H1 (cell line): ENCODE data around the gene EPB41L4A. TPM values are rescaled to one million over a fixed set of nuclear protein-coding genes. Genes with fewer than 3 reads are reported as not detected.

Experiments used
- CTCF ChIA-PET: fragments of 300-600 bp; sonication (Branson Sonifier 250); formaldehyde crosslinking; loops from one replicate; lab custom pipeline; 2021; ENCODE audit not compliant: partially characterized antibody; lab: Charles Lee
- POLR2A ChIA-PET: fragments of 300-600 bp; sonication (Branson Sonifier 250); formaldehyde crosslinking; loops from one replicate; lab custom pipeline; 2021; ENCODE audit warnings: inconsistent platforms; ENCODE audit not compliant: partially characterized antibody; lab: Charles Lee
- DNase-seq, 2 experiments: peaks; one replicate each; pipeline versions ENCODE4 v3.0.0 to v3.0.0-alpha.2; 2010 to 2022; ENCODE audit warnings: low spot score in 2 of 2, low read depth in 1 of 2, mixed read lengths in 1 of 2
- FAIRE-seq: peaks from 2 replicates; lab custom pipeline; 2011; peaks lifted over from hg19 to GRCh38; lab: Jason Lieb, UNC
- H2AFZ ChIP-seq: 2 replicates; pipeline ENCODE4 v1.8.1; 2012; ENCODE audit warnings: low read length, inconsistent platforms
- H2AK5ac ChIP-seq: 2 replicates; pipeline ENCODE4 v1.6.1; 2013; ENCODE audit warnings: low read depth, low read length
- H2BK120ac ChIP-seq: replicated peaks from 2 replicates; pipeline ENCODE3; 2013; ENCODE audit warnings: low read depth, low read length, inconsistent platforms
- H2BK12ac ChIP-seq: 2 replicates; pipeline ENCODE4 v1.6.1; 2013; ENCODE audit warnings: low read depth, low read length
- H2BK15ac ChIP-seq: 2 replicates; pipeline ENCODE4 v1.6.1; 2013; ENCODE audit warnings: low read length
- H2BK20ac ChIP-seq: 2 replicates; pipeline ENCODE4 v1.6.1; 2013; ENCODE audit warnings: low read length
- H2BK5ac ChIP-seq: 2 replicates; pipeline ENCODE4 v1.6.1; 2013; ENCODE audit warnings: low read depth, low read length
- H3K14ac ChIP-seq: 2 replicates; pipeline ENCODE4 v1.6.1; 2013; ENCODE audit warnings: inconsistent platforms; ENCODE audit not compliant: insufficient read length
- H3K18ac ChIP-seq: 2 replicates; pipeline ENCODE4 v1.6.1; 2013; ENCODE audit warnings: low read length; ENCODE audit errors: extremely low read depth
- H3K23ac ChIP-seq: 2 replicates; pipeline ENCODE4 v1.6.1; 2013; ENCODE audit warnings: inconsistent platforms; ENCODE audit not compliant: insufficient read length
- H3K23me2 ChIP-seq: 2 replicates; pipeline ENCODE4 v1.6.1; 2013; ENCODE audit warnings: low read depth, low read length
- H3K27ac ChIP-seq: 2 replicates; pipeline ENCODE4 v1.6.1; 2011; ENCODE audit warnings: low read depth, low read length, inconsistent platforms
- H3K27me3 ChIP-seq, 4 experiments: replicated peaks in 1 of 4; 1 replicate in 1 of 4; 2 replicates in 3 of 4; pipeline versions ENCODE4 v1.6.1 to v1.8.1; 2011 to 2013; ENCODE audit warnings: low read length in 3 of 4, mild to moderate bottlenecking in 3 of 4, inconsistent platforms in 2 of 4, mixed read lengths in 2 of 4, moderate library complexity in 1 of 4; ENCODE audit not compliant: control insufficient read depth in 3 of 4, insufficient read depth in 3 of 4; ENCODE audit errors: extremely low read depth in 1 of 4
- H3K36me3 ChIP-seq, 4 experiments: 2 replicates each; pipeline versions ENCODE4 v1.6.1 to v1.8.1; 2011 to 2013; ENCODE audit warnings: mild to moderate bottlenecking in 4 of 4, low read length in 3 of 4, moderate library complexity in 2 of 4, control low read depth in 1 of 4, inconsistent platforms in 1 of 4; ENCODE audit not compliant: insufficient read depth in 4 of 4, control insufficient read depth in 2 of 4
- H3K4ac ChIP-seq: replicated peaks from 2 replicates; pipeline ENCODE3; 2013; ENCODE audit warnings: low read length, low read depth, mixed read lengths, inconsistent platforms; ENCODE audit not compliant: insufficient read length
- H3K4me1 ChIP-seq, 4 experiments: replicated peaks in 1 of 4; 1 replicate in 1 of 4; 2 replicates in 3 of 4; pipeline versions ENCODE4 v1.6.1 to v1.8.1; 2011 to 2013; ENCODE audit warnings: low read length in 3 of 4, inconsistent platforms in 2 of 4, mixed read lengths in 1 of 4; ENCODE audit not compliant: insufficient read depth in 4 of 4, control insufficient read depth in 3 of 4
- H3K4me2 ChIP-seq, 2 experiments: 2 replicates each; pipeline versions ENCODE4 v1.6.1 to v1.8.1; 2011 to 2013; ENCODE audit warnings: low read depth in 2 of 2, low read length in 2 of 2, control low read depth in 1 of 2, inconsistent platforms in 1 of 2, mild to moderate bottlenecking in 1 of 2; ENCODE audit not compliant: insufficient read depth in 1 of 2
- H3K4me3 ChIP-seq, 4 experiments: fragments of 200-600, 300-600 bp in 1 of 4; sonication (generic), shearing (Covaris generic), sonication (Bioruptor Twin) in 1 of 4; 2 replicates each; pipeline versions ENCODE4 v1.5.1 to v1.8.1; 2011 to 2016; ENCODE audit warnings: low read length in 4 of 4, low read depth in 3 of 4, control low read depth in 2 of 4, inconsistent platforms in 2 of 4, mild to moderate bottlenecking in 2 of 4, mixed read lengths in 1 of 4, moderate library complexity in 1 of 4; ENCODE audit not compliant: insufficient read depth in 2 of 4; ENCODE audit errors: extremely low read depth in 1 of 4
- H3K56ac ChIP-seq: replicated peaks from 2 replicates; pipeline ENCODE3; 2013; ENCODE audit warnings: low read depth, mild to moderate bottlenecking, mixed read lengths, low read length, inconsistent platforms; ENCODE audit not compliant: insufficient read length
- H3K79me1 ChIP-seq: 2 replicates; pipeline ENCODE4 v1.6.1; 2013; ENCODE audit warnings: low read depth, low read length, control low read depth
- H3K79me2 ChIP-seq, 2 experiments: 2 replicates each; pipeline versions ENCODE4 v1.6.1 to v1.8.1; 2012 to 2013; ENCODE audit warnings: low read length in 2 of 2, mild to moderate bottlenecking in 2 of 2, inconsistent platforms in 1 of 2; ENCODE audit not compliant: insufficient read depth in 2 of 2, control insufficient read depth in 1 of 2
- H3K9ac ChIP-seq, 4 experiments: replicated peaks in 1 of 4; 1 replicate in 1 of 4; 2 replicates in 3 of 4; pipeline versions ENCODE4 v1.6.1 to v1.8.1; 2011 to 2013; ENCODE audit warnings: low read depth in 3 of 4, low read length in 3 of 4, control low read depth in 2 of 4, mild to moderate bottlenecking in 2 of 4, moderate library complexity in 2 of 4, inconsistent platforms in 1 of 4; ENCODE audit errors: extremely low read depth in 1 of 4
- H3K9me3 ChIP-seq, 2 experiments: 2 replicates each; pipeline versions ENCODE4 v1.6.1 to v1.8.1; 2012 to 2013; ENCODE audit warnings: mild to moderate bottlenecking in 2 of 2, moderate library complexity in 2 of 2, control low read depth in 1 of 2, inconsistent platforms in 1 of 2, low read depth in 1 of 2, low read length in 1 of 2, mixed read lengths in 1 of 2; ENCODE audit not compliant: insufficient read depth in 2 of 2
- H4K20me1 ChIP-seq, 2 experiments: replicated peaks in 1 of 2; 2 replicates each; pipeline versions ENCODE3 to v1.8.1; 2011 to 2013; ENCODE audit warnings: inconsistent platforms in 2 of 2, low read length in 2 of 2, mild to moderate bottlenecking in 1 of 2; ENCODE audit not compliant: insufficient read depth in 2 of 2, control insufficient read depth in 1 of 2
- H4K5ac ChIP-seq: 2 replicates; pipeline ENCODE4 v1.6.1; 2013; ENCODE audit warnings: low read length, low read depth, mixed read lengths, inconsistent platforms; ENCODE audit not compliant: insufficient read length
- H4K8ac ChIP-seq: 2 replicates; pipeline ENCODE4 v1.8.0; 2013; ENCODE audit warnings: mild to moderate bottlenecking, moderate library complexity, low read length, inconsistent platforms; ENCODE audit not compliant: insufficient read depth; ENCODE audit errors: extremely low read depth
- H4K91ac ChIP-seq: replicated peaks from 2 replicates; pipeline ENCODE3; 2013; ENCODE audit warnings: low read length, mixed read lengths, inconsistent platforms; ENCODE audit not compliant: insufficient read length
- CBX5 ChIP-seq: fragments of 300-800, 300-1000 bp; sonication (generic); IDR thresholded peaks from 2 replicates; pipeline ENCODE4 v1.7.1; 2016; ENCODE audit warnings: antibody characterized with exemption, low read length, low read depth
- CHD1 ChIP-seq: IDR thresholded peaks from 2 replicates; pipeline ENCODE4 v1.6.1; 2012; ENCODE audit warnings: low read depth, low read length, improper control_type of control experiment
- SIN3A ChIP-seq, 2 experiments: IDR thresholded peaks in 1 of 2; conservative IDR thresholded peaks in 1 of 2; 2 replicates each; pipeline ENCODE4 v1.6.1; 2011 to 2012; ENCODE audit warnings: low read length in 2 of 2, improper control_type of control experiment in 1 of 2, low read depth in 1 of 2, mild to moderate bottlenecking in 1 of 2
- TAF7 ChIP-seq: optimal IDR thresholded peaks from 2 replicates; pipeline ENCODE3; 2011; ENCODE audit warnings: low read depth, mild to moderate bottlenecking, inconsistent platforms, low read length, moderate library complexity, borderline replicate concordance
- WGBS, 2 experiments: shearing (Covaris generic) in 1 of 2; methylation state at CpG; one replicate each; pipeline versions ENCODE4 v1.1.6 to v1.1.7; 2013 to 2015; ENCODE audit warnings: low lambda C conversion rate in 2 of 2, mixed read lengths in 2 of 2, inconsistent platforms in 1 of 2, low coverage in 1 of 2, missing lambda C conversion rate in 1 of 2; ENCODE audit not compliant: insufficient replicate concordance in 2 of 2, insufficient coverage in 1 of 2, insufficient read length in 1 of 2; ENCODE audit errors: extremely low coverage in 1 of 2, missing lambda C conversion rate in 1 of 2; 5-methylcytosine and 5-hydroxymethylcytosine counted together
- polyA plus RNA-seq, 7 experiments: library from polyadenylated mRNA; depleted of rRNA in 3 of 7; stranded (reverse) in 5 of 7; unstranded in 2 of 7; fragments of >200 nt in 5 of 7; fragments of 200-250 nt in 2 of 7; gene quantifications; 1 replicate in 5 of 7; 2 replicates in 1 of 7; 4 replicates in 1 of 7; pipeline versions ENCODE4 v1.2.1 to v1.2.3, GENCODE V29; 2011 to 2013; ENCODE audit warnings: missing spikeins in 2 of 7, mixed read lengths in 2 of 7
- total RNA-seq: library from RNA; stranded (reverse); fragmentation: NEBNext Ultra II Directional; extraction: Animal tissue kit (Norgen Biotek cat#: 25700); gene quantifications from 2 replicates; pipeline ENCODE4 v1.2.1, GENCODE V29; 2021

Gene EPB41L4A
- total and polyA plus RNA-seq, 2 of the 8 experiments (the other 6 are each of a cell fraction or from before 2014, with no cell fraction given) = 1.6 to 4.6 TPM

DNA sequence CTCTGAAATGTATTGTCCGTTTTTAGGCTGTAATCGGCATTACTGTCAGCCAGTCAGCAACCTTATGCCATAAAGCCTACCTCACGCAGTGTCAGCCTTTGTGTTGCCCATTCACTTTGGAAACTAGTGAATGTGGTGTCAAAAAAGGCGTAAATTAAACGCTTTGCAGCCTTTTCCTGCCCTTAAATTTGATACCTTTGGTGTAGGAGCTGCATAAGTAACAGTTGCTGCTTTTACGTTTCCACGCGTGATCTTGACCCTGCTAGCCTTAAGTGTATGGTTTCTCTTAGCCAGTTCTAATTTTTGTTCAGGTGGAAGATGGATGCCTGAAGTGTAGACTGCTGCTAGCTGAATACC lies 257.7 kb downstream of the EPB41L4A start:
- Histone ChIP-seq H3K4me2 (peak overlapping the region; percentile 81 to 93), H3K4ac (peak overlapping the region; percentile 87), H3K14ac (no peak overlapping the region), H3K36me3 (peaks cover 23 to 50% (median 33%) of the 10 kb centered on the region in 4 experiments), H3K79me2 (peaks cover 8 to 26% of the 10 kb centered on the region in 2 experiments), H3K27me3 (no peaks in the 10 kb centered on the region), H3K9ac (peak overlapping the region; percentile 90 to 98 (median 98)), H2BK20ac (no peak overlapping the region), H3K9me3 (no peaks in the 10 kb centered on the region), H2BK5ac (peak overlapping the region; percentile 89), H3K56ac (peak overlapping the region; percentile 55), H4K20me1 (peaks cover 3 to 7% of the 10 kb centered on the region in 2 experiments), H2AK5ac (peak overlapping the region; percentile 78; the same call in 1 of the 2 replicates), H3K23me2 (peaks cover 6% of the 10 kb centered on the region; the same call in 1 of the 2 replicates), H3K4me1 (peaks cover 3 to 15% (median 8%) of the 10 kb centered on the region in 4 experiments; a peak in 4 of 7 replicates), H4K5ac (no peak overlapping the region), H2BK120ac (no peak overlapping the region), H3K23ac (no peak overlapping the region), H2AFZ (no peak overlapping the region), H3K27ac (peak overlapping the region; percentile 91), H3K79me1 (no peaks in the 10 kb centered on the region; the same call in 1 of the 2 replicates), H3K18ac (peak overlapping the region; percentile 15; the same call in 1 of the 2 replicates), H2BK12ac (no peak overlapping the region), H2BK15ac (no peak overlapping the region), H3K4me3 (peak overlapping the region; percentile 86 to 99 (median 96)), H4K8ac (no peak overlapping the region), H4K91ac (peak overlapping the region; percentile 45)
- no peak for DNase-seq
- ChIA-PET CTCF (interaction anchor here (0.9 to 4.2 kb wide), 16 partner anchors 14 to 631 kb away, joined by 3 to 23 read pairs (median 4); no protein-coding TSS in a partner anchor), POLR2A (interaction anchor here (1.0 to 8.4 kb wide), 16 partner anchors 8 to 1444 kb away, joined by 3 to 76 read pairs (median 4); partner anchors contain the start of genes EPB41L4A and STARD4)
- WGBS, 2 experiments = 6% methylated on average over 8 of the region's 8 CpGs; no CpG with 5 or more reads in 1 of the 2 experiments
- TF ChIP-seq CBX5 = no peak
- TF ChIP-seq TAF7 = peak; percentile 27
- TF ChIP-seq SIN3A (conservative IDR thresholded peaks at IDR 0.05 in 1 of 2, IDR thresholded peaks at IDR 0.05 in 1 of 2; ENCODE audit: low read depth in 1 of 2, low read length in 2 of 2) = 0 out of 4 replicates have a peak, but pooled peaks of 1 of the 2 experiments have one; percentile 29
- TF ChIP-seq CHD1 = 0 out of 2 replicates have a peak, but pooled peaks have one; percentile 4
- no peak for FAIRE-seq
